ENCODE measurements around the gene ZSCAN20.

- TF ChIP-seq CTCF (IDR thresholded peaks at IDR 0.05 in 2 of 3, conservative IDR thresholded peaks at IDR 0.05 in 1 of 3; ENCODE audit: insufficient read depth in 2 of 3, low read depth in 1 of 3, low read length in 3 of 3) (no peak), ZNF133 (CRISPR knock-in tag; IDR thresholded peaks at IDR 0.05) (no peak), L3MBTL2 (IDR thresholded peaks at IDR 0.05) (no peak), ZBTB40 (IDR thresholded peaks at IDR 0.05) (no peak), ZBTB40 (CRISPR knock-in tag; IDR thresholded peaks at IDR 0.05) (no peak), HMGXB4 (CRISPR knock-in tag; IDR thresholded peaks at IDR 0.05) (no peak), FOXA1 (IDR thresholded peaks at IDR 0.05; ENCODE audit: borderline replicate concordance) (no peak), THRB (CRISPR knock-in tag; conservative IDR thresholded peaks at IDR 0.05) (no peak), BRF1 (IDR thresholded peaks at IDR 0.05; ENCODE audit: borderline replicate concordance, extremely low read depth, insufficient read length) (no peak), SREBF2 (CRISPR knock-in tag; IDR thresholded peaks at IDR 0.05) (no peak), E2F8 (IDR thresholded peaks at IDR 0.05; ENCODE audit: low read depth, partially characterized antibody) (no peak), ZNF175 (CRISPR knock-in tag; IDR thresholded peaks at IDR 0.05; ENCODE audit: low read depth) (no peak), ZNF766 (CRISPR knock-in tag; conservative IDR thresholded peaks at IDR 0.05) (no peak), SREBF1 (IDR thresholded peaks at IDR 0.05; ENCODE audit: borderline replicate concordance, low read depth, low read length) (no peak)
Measured at GRCh38 chr1:33443705-33444180, 28.7 kb upstream of the ZSCAN20 start.

Data from K562 (cell line).